Activated naive CD4-positive, alpha-beta T cell (primary cell): ENCODE measurements around the gene FOSL2.

ENCODE experiments used
- DNase-seq, 4 experiments: peaks; one replicate each; lab custom pipeline; 2025; lab: John Stamatoyannopoulos, UW

Gene FOSL2

GRCh38 chr2:28392297-28393113, at the start of gene FOSL2:
Gene FOSL2 (plus strand): TSS chr2:28392858. CDS start chr2:28393721, 863 bp downstream.
- peak; percentile 69 to 90 (median 75) for DNase-seq

- DNase-seq, result no peak
Measured at GRCh38 chr2:28343184-28343942, 49.3 kb upstream of the FOSL2 start.

DNA sequence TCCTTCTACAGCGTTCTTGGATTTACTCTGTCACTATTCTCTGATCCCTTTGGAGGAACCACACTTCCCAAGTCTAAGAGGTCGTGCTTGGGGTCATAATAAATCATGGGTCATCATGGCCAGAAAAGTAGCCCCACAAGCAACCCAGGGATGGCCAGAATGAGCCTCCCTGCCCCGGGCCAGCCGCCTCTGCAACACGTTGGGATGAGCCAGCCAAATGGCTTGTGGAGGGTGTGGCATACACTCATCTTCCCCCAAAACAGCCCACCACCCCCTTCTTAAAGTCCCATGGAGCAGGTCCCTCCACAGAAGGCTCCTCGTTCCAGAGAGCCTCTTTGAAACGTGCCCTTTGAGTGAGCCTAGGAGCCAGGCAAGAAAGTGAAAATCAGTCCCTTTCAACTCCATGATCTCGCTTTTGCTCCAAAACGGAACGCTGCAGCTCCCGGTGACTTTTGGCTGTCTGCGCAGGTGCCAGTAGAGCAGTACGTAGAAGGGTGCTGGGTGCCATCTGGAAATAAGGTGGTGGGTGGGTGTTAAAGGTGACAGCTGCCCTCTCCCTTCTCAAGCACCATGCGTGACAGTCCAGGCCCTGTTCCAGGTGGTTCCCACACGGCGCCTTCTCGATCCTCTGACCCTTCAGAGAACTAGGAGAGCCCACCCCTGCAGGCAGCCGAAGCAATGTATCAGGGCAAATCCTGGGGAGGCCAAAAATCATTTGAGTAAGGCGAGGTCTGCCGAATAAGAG, 48.5 kb upstream of the FOSL2 start:
- no peak for DNase-seq

DNA sequence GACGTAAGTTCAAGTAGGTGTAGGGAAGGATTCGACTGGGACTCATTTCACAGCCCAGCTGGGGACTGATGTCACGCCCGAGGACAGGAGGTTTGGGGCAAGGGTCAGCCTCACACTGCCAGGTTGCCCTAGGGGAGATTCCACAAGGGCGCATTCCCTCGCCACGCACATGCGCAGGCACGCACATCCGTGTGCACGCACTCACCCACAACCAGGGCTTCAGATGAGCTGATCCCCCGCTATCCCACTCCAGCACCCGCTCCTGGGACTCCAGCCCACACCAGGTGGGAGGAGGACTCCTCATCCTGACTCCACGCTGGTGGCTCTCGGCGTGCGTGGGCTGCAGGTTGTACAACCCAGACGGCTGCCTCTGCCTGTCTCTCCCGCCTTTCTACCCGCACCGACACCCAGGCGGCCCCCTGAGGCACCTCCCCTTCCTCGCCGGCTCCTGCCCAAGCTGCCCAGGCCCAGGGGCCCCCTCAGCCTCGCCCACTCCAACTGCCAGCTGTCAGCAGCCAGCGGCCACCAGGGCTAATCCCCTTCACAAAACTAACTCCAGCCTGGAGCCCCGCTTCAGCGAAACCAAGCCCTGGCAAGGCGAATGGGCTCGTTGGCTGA, 47.8 kb upstream of the FOSL2 start:
- DNase-seq, result no peak

DNA sequence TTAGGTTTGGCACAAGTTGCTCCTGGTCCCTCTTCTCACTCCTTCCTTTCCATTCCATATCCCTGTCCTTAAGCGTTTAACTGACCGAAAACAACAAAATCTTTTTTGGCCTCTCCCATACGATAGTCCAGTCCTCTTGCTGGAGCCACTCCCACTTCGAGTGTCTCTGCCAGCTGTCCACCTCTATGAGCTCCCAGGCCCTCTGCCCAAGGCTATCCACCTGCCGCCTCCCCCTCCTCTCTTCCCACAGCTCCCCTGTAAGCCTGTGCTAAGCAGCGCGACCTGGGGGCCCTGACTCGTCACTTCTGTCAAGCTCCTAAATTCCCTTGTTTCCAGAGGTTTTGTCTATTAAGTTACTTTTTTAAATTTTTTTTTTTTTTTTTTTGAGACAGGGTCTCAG, 47.0 kb upstream of the FOSL2 start:
- DNase-seq, result no peak

GRCh38 chr2:28346587-28346986, 46.1 kb upstream of the FOSL2 start:
- no peak for DNase-seq

DNA sequence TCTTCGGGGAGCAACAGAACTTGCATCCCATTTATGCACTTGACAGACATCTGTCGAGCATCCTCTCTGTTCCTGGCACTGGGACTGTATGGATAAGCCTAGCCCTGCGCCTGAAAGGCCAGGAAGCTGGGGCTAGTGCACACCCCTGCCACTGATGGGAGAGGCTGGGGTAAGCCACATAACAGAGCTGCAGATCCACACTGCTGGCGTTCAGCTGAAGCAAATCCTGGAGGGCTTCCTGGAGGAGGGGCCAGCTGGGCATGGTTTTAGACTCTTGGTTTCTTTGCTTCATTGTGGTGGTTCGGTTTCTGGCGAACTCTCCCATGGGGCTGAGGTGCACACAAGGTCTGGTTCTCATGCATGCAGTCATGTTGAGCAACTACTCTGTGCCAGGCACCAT, 45.5 kb upstream of the FOSL2 start:
- DNase-seq, result no peak

DNA sequence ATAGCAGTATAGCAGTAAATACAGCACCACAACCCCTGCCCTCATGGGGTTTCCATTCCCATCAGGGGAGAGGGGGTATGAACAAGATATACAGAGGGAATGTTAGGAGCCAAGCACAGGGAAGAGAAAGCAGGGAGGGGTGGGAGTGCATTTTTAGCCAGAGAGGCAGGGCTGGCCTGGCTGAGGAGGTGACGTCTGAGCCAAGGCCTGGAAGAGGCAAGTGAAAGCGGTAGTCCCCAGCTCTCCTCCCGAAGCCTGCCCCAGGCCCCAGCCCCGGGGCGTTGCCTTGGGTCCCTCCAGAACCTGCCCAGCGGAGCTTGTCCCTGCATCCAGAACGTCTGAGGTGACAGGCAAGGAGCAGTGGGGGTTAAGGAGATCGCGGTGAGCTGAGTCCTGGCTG, 45.1 kb upstream of the FOSL2 start:
- no peak for DNase-seq

DNA sequence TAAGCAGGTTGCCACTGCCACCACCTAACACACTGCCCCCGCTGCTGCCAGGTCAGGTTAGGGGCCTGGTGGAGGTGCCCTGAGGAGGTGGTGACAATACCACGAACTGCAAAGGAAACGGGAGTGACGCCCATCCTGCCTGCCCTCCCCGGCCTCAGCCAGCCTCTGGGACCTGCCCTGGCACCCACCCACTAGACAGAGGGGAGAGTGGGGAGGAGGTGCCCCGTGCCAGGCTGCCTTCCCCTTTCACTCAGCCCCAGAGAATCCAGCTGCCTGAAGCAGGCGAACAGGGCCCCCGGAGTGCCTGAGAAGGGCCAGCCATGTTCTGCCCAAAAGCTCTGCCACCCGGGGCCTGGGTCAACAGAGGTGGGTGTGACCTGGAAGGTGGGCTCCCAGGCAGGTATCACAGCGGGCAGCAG, 44.5 kb upstream of the FOSL2 start:
- no peak for DNase-seq

DNA sequence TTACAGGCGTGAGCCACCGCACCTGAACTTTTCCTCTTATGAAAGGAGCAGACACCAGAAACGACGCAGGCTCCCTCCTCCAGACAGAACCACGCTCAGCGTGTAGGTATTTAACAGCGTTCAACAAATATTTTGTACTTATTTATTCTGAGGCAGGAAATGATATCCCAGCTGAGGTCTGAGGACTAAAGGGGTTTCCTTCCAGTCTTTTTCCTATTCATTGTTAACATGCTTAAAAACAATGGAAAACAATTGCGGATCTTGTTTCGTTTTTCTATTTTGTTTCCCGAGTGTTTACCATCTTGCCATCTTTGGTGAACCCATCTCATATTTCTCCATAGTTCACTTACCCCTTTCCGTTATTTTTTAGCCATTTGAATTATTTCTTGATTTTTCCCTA, 43.7 kb upstream of the FOSL2 start:
- DNase-seq, result no peak

GRCh38 chr2:28349546-28350165, 43.0 kb upstream of the FOSL2 start:
- no peak for DNase-seq

DNA sequence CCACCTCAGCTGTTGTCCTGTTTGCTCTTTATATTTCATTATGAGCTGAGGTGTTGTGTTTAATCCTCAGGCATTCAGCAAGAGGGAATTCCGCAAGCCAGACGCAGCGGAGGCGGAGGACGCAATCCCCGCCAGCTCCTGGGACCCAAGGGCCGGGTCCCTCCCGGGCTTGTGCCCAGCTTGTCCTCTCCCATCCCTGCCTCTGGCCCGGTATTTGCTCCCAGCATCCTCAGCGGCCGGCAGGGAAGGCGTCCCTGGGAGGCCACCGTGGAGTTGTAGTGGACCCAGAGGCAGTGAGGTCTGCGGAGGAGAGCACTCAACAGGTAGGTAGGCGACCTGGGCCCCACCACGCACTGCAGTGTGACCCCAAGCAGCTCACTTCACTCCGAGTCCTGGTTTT, 42.5 kb upstream of the FOSL2 start:
- DNase-seq, result no peak

GRCh38 chr2:28350791-28351285, 41.8 kb upstream of the FOSL2 start:
- no peak for DNase-seq

DNA sequence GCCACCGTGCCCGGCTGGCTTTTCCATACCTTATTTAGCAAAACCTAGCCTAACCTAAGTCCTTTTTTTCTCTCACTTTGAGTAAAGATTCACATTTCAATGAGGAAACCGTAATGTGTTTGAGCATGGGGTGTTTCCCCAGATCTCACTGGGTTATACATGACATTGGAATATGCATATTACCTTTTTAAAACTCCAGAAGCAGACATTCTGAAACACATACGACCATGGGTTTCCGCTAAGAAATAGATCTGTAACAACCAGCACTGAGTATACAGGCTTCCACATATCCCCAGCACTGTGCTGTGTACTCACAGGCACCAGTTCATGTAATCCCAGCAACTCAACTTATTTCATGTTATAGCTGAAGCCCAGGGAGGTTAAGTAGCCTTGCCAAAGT, 41.0 kb upstream of the FOSL2 start:
- DNase-seq, result no peak

DNA sequence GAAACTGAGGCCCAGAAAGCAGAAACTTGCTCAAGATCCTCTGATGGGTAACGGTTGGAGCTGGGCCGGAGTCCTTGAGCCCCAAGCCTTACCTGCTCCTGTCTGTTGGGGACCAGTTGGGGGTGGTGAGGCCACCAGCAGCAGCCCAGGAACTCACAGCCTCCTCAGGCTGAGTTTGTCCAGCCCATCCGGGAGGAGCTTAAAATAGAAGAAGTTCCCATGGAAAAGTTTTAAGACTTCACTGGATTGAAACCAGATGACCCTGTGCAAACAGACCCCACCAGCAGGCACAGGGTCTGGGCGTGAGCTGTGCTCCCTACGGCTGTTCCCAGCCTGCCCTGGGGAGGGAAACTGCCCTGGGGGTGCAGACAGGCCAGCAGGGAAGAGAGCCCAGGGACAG, 40.6 kb upstream of the FOSL2 start:
- no peak for DNase-seq

DNA sequence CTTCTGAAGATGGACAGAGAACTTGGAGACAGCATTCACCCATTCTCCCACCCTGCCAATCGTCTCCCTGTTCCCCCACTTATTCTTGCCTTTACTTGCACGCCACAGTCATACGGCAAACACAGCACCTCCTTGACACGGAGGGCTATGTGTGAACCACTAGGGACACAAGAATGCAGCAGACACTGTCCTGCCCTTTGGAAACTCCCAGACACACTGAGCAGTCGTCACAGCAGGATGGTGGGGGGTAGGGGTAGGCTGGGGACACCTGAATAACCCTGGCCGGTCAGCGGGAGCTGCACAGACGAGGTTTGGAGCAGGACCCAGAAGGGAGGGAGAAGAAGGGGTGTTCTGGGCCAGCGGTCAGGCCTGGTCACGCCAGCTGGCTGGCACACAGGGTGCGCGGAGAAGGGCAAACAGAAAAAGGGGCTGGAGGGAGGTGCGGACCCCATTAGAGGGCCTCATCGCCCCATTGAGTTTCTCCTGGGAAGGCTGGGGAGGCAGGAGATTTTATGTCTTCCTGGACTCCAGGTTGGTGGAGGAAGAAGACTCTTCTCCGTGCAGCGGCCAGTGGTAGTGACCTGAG, 40.0 kb upstream of the FOSL2 start:
- DNase-seq, result no peak

GRCh38 chr2:28354920-28355520, 37.6 kb upstream of the FOSL2 start:
- DNase-seq, result no peak

DNA sequence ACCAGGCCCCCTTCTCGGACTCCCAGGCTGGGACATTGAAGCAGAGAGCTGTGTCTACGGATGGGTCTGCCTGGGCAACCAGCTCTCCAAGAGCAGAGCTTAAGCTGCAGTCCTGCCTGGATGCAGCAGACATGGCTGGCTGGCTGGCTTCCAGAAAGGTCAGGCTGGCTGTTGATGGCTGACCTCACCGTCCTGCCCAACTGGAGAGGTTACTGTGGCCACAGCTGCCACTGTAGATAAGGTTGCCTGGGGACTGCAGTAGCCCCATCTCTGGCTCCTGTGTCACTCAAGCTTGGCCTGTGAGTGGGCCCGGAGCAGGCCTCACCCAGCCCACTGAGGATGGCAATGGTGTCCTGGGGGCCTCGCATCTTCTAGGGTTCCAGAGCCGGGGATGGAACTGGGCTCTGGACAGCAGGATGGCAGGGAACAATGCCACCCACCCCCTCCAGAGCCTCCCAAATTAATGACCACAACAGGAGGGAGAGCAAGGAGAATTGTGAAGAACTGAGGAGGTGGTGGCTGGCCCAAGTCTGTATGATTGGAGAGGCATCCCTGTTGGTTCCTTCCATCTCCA, 37.0 kb upstream of the FOSL2 start:
- DNase-seq, result no peak

DNA sequence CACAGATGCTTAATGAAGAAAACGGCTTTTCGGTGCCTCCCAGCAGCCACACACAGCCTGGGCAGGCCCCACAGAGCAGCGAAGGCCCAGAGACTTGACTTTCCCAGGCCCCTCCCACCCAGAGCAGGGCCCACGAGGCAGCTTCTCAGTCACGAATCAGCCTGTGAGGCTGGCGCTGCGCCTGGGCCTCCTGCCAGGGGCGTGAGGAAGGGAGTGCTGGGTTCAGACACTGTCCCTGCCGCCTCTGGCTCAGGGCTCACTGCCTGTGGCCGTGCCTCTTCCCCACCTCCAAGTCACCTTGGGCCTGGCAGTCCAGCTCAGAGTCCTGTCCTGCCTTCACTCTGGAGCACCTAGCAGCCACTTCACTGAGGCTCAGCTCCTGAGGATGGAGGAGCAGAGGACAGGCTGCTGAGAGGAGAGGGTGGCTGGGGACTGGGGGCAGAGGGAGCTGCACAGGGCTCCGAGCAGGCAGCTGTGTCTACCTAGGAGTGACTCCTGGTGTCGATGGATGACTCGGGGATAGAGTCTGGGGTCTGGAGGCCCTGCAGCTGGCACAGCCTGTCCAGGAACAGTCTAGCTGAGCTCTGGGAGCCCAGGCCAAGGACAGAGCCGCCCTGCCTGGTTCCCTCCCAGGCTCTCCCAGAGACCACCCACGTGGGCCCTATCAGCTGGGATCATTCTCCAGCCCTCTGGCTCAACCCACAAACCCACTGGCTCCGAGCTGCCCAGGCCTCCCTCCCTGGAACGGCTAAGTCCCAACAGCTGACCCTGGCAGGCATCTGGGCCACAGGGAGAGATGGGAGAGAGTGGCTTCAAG, 36.4 kb upstream of the FOSL2 start:
- DNase-seq, result no peak

DNA sequence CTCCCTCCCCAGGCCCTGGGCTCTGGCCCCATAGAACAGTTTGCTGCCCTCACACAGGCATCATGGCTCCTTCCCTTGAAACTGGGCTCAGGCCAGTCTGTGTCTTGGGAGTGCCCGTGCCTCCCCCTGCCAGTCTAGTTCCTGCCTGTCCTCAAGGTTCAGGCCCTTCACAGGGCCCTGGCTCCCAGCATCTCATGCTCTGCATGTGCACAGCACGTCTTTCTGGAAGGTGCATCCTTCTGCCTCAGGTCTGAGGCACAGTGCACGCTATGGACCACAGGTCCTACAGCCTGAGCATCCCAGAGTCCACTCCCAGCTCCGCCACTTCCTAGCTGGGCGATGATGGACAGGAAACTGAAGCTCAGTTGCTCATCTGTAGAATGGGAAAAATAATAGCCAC, 35.6 kb upstream of the FOSL2 start:
- DNase-seq, result no peak
